RWPE1 (cell line): ENCODE measurements around the gene CDC42EP1.

Experiments
- CTCF ChIA-PET: fragments of 350-600 bp; sonication (Branson Sonifier 250); formaldehyde crosslinking; extraction: SDS; loops from one replicate; lab custom pipeline; 2021; lab: Yijun Ruan, JAX
- POLR2A ChIA-PET: fragments of 400-600 bp; formaldehyde crosslinking; extraction: SDS; loops from one replicate; lab custom pipeline; 2020; ENCODE audit warnings: antibody characterized with exemption; ENCODE audit not compliant: low non-redundant PET; lab: Yijun Ruan, JAX
- DNase-seq: peaks from one replicate; pipeline ENCODE4 v3.0.0; 2012; ENCODE audit warnings: low spot score
- H3K27ac ChIP-seq: fragments of 450-650 bp; 2 replicates; pipeline ENCODE4 v1.5.1; 2017
- TF ChIP-seq, protein P1 (sequence below): fragments of 450-650 bp; conservative IDR thresholded peaks from 2 replicates; pipeline ENCODE4 v1.5.1; 2017; ENCODE audit warnings: low read depth, mild to moderate bottlenecking

Gene CDC42EP1

GRCh38 chr22:37518509-37519267 lies 41.6 kb upstream of the CDC42EP1 start:
- TF ChIP-seq, protein P1, sequence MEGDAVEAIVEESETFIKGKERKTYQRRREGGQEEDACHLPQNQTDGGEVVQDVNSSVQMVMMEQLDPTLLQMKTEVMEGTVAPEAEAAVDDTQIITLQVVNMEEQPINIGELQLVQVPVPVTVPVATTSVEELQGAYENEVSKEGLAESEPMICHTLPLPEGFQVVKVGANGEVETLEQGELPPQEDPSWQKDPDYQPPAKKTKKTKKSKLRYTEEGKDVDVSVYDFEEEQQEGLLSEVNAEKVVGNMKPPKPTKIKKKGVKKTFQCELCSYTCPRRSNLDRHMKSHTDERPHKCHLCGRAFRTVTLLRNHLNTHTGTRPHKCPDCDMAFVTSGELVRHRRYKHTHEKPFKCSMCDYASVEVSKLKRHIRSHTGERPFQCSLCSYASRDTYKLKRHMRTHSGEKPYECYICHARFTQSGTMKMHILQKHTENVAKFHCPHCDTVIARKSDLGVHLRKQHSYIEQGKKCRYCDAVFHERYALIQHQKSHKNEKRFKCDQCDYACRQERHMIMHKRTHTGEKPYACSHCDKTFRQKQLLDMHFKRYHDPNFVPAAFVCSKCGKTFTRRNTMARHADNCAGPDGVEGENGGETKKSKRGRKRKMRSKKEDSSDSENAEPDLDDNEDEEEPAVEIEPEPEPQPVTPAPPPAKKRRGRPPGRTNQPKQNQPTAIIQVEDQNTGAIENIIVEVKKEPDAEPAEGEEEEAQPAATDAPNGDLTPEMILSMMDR = no peak
- POLR2A ChIA-PET = interaction anchor here (0.6 kb wide), 1 partner anchor 17 kb away, joined by 3 read pairs; no protein-coding TSS in a partner anchor
- CTCF ChIA-PET = no interaction called here
- H3K27ac ChIP-seq = peak overlapping the region; percentile 92
- no peak for DNase-seq

GRCh38 chr22:37519268-37520195 lies 40.7 kb upstream of the CDC42EP1 start, which contains the start of gene CARD10:
CARD10 (minus strand) TSS chr22:37519415; CDS start chr22:37519200, 215 bp downstream.
- no peak for DNase-seq
- TF ChIP-seq, protein P1 = no peak
- POLR2A ChIA-PET = interaction anchor here (0.6 kb wide), 1 partner anchor 17 kb away, joined by 3 read pairs; no protein-coding TSS in a partner anchor
- H3K27ac ChIP-seq = peak within 1 kb of the TSS; percentile 92
- CTCF ChIA-PET = interaction anchor here (1.0 kb wide), 1 partner anchor 19 kb away, joined by 3 read pairs; no protein-coding TSS in a partner anchor

GRCh38 chr22:37520776-37521191 lies 39.5 kb upstream of the CDC42EP1 start:
- no peak for DNase-seq
- CTCF ChIA-PET = no interaction called here
- H3K27ac ChIP-seq = peak overlapping the region; percentile 51
- POLR2A ChIA-PET = no interaction called here
- TF ChIP-seq, protein P1 = no peak

- no peak for DNase-seq
- peak overlapping the region; percentile 51 for H3K27ac ChIP-seq
- CTCF ChIA-PET = no interaction called here
- TF ChIP-seq, protein P1 = no peak
- POLR2A ChIA-PET = no interaction called here
These were observed 39.0 kb upstream of the CDC42EP1 start for GRCh38 chr22:37521236-37521739.

DNA sequence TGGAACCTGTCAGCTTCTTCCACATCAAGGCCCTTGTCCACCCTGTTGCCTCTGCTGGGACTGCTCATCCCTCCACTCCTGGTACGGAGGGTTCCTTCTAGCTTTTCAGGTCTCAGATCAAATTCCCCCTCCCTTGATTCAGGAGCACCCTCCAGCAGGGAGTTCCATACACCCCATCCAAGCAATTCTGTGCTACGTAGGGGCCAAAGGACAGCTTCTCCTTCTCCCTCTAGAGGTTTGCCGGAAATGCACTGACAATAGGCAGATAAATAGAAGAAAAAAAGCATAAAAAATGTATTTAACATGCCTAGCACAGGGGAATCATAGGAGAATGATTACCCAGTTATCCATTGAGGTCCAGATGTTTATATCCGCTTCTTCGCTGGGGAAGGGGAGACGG lies 37.8 kb upstream of the CDC42EP1 start:
- POLR2A ChIA-PET = no interaction called here
- TF ChIP-seq, protein P1 = no peak
- CTCF ChIA-PET = interaction anchor here (1.0 kb wide), 1 partner anchor 45 kb away, joined by 4 read pairs; no protein-coding TSS in a partner anchor
- no peak for DNase-seq
- peak overlapping the region; percentile 51; the same call in 1 of the 2 replicates for H3K27ac ChIP-seq
